HG02870 (cell line): Measurements from ENCODE around the gene SPACA7.

ENCODE experiments used
- ATAC-seq: cut with Tn5 transposase; IDR thresholded peaks from one replicate; pipeline ENCODE4 v1.9.1; 2021; ENCODE audit warnings: mild to moderate bottlenecking, moderate library complexity; ENCODE audit not compliant: unreplicated experiment

SPACA7 gene

DNA sequence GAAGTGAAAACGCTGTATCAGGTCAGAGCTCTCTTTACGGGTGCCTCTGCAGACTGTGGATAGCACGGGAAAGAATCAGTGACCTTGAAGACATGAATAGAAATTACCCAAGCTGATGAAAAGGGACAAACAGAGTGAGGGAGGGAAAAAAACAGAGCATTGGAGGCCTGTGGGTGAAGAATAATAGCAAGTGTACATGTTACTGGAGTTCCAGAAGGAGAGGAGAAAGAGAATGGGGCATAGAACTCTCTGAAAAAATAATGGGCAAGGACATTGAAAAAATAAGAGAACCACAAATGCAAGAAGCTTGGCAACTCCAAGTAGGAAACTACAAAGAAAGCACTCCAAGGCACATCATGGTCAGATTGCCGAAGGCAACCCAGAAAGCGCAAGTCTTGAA, 86.3 kb downstream of the SPACA7 start:
- no peak for ATAC-seq

DNA sequence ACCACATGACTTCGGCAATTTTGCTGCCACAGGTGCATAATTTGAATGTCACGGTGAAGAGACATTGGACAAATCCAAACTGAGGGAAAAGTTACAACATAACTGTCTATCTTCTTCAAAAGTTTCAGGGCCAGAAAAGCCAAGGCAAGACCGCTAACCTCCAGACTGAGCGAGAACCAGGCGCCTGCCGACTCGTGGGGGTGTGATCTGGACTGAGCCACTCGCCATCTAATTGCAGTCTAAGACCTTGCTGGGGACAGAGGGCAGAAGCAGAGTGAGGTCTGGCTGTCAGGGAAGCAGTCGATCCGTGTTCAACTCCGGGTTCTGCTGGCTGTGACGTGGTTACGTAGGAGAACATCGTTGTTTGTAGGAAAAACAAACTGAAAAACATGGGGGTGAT, 88.6 kb downstream of the SPACA7 start:
- no peak for ATAC-seq

DNA sequence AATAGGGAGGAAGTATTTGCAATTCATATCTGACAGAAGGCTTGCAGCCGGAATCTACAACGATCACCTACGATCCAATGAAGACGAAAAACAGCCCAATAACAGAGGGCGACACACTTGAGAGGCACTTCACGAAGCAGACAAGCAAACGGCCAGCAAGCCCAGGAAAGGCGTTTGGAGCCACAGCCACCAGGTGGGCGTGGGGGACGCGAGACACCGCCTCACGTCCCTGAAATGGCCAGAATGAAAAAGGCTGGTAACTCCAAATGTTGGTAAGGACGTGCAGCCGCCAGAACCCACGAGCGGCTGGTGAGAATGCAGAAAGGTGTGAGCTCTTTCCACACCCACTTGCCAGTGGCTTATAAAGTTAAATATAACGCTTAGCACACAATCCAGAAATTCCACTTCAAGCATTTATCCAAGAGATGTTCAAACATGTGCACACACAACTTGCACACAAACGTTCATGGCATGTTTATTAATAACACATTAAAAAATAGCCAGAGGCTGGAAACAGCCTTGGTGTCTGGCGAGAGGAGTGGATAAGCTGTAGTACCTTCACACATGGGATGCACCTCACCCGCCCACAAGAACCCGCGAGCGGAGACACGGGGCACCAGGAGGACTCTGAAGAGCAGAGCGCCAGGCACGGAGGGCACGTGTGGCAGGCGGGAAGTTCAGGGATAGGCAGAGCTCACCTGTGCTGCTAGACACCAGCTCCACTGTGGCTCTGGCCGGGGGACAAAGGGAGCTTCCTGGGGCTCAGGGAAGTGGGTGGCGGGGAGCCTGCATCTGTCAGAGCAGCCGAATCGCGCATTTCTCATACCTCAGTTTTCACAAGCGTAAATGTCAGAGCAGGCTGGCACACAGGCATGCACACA, 89.3 kb downstream of the SPACA7 start:
- no peak for ATAC-seq

DNA sequence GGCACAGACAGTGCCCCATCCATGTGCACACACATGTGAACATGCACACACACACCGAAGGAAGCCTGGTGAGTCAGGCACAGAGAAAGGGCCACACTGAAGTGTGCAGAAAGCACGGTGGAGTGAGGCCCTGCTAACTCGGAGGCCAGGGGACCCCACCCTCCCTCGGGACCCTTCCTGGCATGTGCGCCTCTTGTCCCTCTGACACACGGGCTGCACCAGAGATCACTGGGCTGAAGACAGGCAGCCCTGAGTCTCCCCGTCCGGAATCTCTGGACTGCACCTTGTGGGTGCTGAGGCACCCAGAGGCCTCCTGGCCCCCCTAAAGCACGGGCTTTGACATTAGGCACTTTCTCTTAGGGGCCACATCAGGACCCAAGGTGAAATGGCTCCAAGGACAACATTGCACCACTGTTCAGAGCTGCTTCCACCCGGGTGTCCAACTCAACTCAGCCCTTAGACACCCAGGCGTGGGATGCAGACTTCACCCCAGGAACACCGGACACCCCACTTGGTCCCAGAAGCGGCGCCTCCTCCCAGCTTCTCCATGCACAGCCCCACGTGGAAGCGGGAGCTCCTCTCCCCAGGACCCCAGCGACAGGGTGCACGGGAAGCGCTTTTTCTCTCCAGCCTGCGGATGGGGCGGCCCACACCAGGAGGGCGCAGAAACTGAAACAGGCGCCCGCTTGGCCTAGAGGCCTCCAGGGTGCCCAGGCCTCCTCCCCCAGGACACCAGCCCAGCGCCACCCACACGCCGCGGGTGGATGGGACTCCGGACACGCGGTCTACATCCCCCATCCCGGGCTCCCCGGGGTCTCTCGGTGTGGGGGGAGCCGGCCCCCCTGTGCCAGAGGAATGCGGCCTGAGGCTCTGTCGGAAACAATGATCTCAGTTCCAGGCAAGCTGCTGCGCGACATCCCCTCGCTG, 90.2 kb downstream of the SPACA7 start:
- ATAC-seq, result no peak

DNA sequence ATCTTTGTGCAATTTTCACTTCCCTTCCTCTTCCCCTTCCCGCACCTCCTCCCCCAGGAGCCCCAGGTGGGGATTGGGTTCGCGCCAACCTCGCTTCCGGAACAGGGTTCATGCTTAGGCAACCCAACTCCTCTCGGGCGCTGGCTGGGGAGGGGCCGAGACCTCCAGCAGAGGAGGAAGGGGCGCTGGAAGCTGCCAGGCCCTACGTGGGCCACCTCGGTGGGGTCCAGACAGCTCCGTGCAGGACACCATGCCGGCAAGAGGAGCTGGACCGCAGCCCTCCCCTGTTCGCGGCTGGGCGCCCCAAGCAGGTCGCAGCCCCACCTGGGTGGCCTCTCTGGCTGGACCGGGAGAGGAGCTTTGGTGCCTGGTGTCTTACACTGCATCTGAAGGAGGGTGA, 91.1 kb downstream of the SPACA7 start:
- ATAC-seq, result no peak

DNA sequence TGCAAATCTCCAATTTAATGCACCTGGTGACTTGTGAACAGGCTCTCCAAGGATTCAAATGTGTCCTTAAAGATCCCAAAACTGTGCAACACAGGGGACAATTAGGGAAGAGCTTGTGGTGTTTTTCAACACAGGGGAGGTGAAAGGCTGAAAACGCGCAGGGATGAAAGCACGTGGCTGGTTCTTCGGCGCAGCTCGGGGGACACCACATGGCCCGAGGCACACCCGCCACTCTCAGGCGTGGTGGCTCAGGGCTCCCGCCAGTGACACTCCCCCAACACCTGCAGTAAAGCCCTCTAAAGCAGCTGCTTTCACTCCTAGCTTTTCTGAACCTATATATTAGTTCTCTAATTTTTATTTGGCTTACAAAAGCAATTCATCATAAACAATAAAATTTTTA, 91.9 kb downstream of the SPACA7 start:
- ATAC-seq, result no peak

DNA sequence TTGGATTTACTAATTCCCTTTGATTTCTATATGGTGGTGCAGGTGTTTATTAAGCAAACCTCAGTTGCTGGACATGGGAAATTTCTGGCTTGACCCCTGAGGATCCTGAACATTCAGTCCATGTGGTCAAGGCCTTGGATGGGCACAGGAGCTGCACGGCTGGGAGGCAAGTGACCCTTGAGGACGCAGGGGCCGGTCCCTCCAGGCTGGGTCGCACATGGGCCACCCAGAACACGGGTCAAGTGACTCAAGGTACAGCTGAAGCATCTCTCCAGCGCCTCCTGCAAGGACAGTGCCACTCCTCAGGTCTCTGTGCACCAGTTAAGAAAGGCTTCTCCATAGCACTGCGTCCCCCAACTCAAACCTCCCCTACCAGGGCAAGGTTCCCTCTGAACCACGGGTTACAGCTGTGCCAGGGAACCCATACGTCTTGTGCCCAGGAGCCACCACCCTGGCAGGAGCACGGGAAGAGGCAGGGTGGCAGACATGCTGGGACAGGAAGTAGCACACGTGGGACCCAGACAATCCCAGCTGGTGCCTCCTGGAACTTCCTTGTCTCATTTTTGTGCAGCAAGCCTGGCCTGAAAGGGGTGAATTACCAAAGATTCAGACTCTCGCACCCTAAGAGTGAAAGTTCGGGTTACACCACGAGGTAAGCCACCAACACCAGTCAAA, 93.1 kb downstream of the SPACA7 start:
- no peak for ATAC-seq

DNA sequence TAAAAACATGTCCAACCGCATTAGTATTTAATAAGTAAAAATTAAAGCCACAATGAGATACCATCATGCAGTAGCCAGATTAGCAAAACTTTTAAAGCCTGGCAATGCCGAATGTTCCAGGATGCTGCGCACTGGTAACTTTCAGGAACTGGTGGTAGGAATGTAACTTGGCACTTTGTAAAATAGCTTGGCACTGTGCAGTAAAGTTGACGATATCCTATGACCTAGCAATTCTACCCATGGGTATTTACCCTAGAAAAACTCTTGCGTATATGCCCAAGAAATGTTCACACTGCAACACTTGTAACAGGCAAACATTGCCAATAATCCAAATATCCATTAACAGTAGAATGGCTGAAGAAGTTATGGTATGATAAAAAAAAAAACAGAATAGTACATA, 97.7 kb downstream of the SPACA7 start:
- ATAC-seq, result no peak

DNA sequence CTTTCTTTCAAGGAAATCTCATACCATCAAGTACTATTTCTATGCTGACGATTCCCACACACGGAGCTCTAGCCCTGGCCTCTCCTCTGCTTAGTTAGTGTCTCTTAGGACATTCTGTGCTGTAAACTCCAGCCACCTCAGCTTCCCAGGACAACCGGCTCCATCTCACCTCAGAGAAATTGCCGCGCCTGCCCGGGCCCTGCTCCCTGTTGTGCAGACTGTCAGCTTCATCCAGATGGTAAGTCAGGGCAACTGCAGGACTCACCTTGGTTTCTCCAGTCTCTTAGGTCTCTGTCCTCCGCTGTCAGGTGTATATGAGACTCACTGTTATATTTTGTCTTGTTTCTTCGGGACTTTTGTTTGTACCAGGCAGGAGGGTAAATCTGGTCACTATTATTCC, 98.7 kb downstream of the SPACA7 start:
- ATAC-seq, result no peak

DNA sequence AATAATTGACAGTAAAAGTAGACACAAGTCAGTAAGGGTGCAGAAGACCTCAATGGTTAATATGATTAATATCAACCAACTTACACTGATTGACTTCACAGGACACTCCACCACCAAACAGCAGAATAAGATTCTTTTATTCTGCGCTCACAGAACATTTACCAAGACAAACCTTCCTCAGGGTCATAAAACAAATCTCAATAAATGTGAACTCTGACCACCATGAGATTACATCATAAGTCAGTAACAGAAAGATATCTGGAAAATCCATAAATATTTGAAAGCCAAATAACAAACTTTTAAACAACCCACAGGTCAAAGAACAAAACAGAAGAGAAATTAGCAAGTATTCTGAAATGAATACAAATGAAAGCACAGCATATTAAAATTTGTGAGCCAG, 99.7 kb downstream of the SPACA7 start:
- no peak for ATAC-seq

DNA sequence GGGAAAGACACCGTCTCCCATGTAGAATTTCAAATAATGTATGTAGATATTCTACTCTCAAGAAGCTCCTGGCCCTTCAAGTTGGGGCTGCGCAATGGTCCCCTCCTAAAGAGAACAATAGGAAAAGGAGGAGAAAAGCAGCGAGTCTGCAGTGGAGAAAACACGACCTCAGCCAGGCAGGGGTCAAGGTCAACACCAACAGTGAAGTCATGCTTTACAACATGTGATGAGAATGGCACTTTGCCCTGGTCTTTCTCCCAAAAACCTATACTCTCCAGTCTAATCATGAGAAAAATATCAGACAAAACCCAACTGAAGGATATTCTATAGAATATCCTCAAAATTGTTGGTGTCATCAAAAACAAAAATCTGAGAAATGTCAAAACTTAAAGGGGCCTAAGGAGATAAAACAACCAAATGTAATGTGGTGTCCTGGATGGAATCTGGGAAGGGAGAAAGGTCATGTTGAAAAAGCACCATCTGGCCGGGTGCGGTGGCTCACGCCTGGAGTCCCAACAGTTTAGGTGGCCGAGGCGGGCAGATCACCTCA, 101.0 kb downstream of the SPACA7 start:
- no peak for ATAC-seq

DNA sequence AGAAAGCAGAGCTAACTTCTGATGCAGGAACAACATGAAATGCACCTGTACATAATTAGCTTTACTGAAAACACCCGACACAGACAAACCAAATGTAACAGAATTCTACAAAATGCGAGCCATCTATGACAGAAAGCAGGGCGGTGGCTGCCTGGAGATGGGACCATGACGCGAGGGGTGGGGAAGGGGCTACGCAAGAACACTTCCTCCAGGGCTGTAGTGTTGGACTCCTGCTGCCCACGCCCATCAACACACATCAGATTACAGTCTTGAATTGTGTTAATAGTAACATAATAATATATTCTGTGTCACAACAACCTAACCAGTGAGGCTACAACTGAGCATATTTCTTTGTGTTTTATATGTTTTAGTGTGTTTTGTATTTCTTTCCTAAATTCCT, 103.2 kb downstream of the SPACA7 start:
- no peak for ATAC-seq

DNA sequence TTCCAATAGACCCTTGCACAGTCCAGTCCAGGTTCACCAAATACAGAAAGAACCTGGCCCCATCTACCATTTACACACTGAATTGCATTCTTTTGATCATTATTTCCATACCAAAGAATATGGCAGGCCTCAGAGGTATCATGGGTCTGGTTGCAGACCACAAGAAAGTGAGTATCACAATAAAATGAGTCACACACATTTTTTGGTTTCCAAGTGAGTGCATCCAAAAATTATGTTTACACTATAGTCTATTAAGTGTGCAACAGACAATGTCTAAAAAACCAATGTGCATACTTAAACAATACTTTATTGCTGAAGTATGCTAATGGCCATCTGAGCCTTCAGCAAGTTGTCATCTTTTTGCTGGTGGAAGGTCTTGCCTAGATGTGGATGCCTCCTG, 105.3 kb downstream of the SPACA7 start:
- no peak for ATAC-seq

DNA sequence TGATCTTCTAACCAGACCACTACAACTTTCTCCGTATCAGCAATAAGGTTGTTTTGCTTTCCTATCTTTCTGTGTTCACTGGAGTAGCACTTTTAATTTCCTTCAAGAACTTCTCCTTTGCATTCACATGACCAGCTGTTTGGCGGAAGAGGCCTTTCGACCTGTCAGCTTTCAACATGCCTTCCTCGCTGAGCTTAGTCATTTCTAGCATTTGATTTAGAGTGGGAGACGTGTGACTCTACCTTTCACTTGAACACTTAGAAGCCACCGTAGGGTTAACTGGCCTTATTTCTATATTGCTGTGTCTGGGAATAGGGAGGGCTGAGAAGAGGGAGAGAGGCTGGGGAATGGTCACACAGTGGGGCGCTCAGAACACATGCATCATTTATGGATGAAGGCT, 107.1 kb downstream of the SPACA7 start:
- ATAC-seq, result peak; percentile 70
